Neural progenitor cell (in vitro differentiated cells): ENCODE data around the gene NCAM1.

Experiments
- CTCF ChIP-seq: fragments of 200-600 bp; sonication (generic); IDR thresholded peaks from 2 replicates; pipeline ENCODE4 v1.5.1; 2017; ENCODE audit warnings: antibody characterized with exemption, mild to moderate bottlenecking
- EZH2 ChIP-seq: fragments of 200-600 bp; sonication (generic); IDR thresholded peaks from 2 replicates; pipeline ENCODE4 v1.6.1; 2017; ENCODE audit warnings: antibody characterized with exemption, mild to moderate bottlenecking, moderate library complexity

GRCh38 chr11:112965656-112966055 is 4.4 kb downstream of the NCAM1 start:
- TF ChIP-seq CTCF (no peak), EZH2 (no peak)
